Epithelial cell of proximal tubule (primary cell): ENCODE measurements around the gene MICU1. TPM values are rescaled to one million over a fixed set of nuclear protein-coding genes. Genes with fewer than 3 reads are reported as not detected.

Experiments
- DNase-seq: peaks from one replicate; pipeline ENCODE4 v3.0.0-alpha.2; 2011; ENCODE audit warnings: low read depth
- H3K4me3 ChIP-seq: 2 replicates; pipeline ENCODE4 v1.5.1; 2011; ENCODE audit warnings: low read depth, mild to moderate bottlenecking, low read length
- total RNA-seq: library from RNA; depleted of rRNA; stranded (reverse); fragments of >200 nt; gene quantifications from 2 replicates; pipeline ENCODE4 v1.2.3, GENCODE V29; 2015
- TF ChIP-seq, protein P1 (sequence below): conservative IDR thresholded peaks from 2 replicates; pipeline ENCODE4 v1.5.1; 2012; ENCODE audit warnings: low read depth, mild to moderate bottlenecking, low read length

Gene MICU1
- total RNA-seq, 1 donor from 2014 or later = 31.3 TPM

DNA sequence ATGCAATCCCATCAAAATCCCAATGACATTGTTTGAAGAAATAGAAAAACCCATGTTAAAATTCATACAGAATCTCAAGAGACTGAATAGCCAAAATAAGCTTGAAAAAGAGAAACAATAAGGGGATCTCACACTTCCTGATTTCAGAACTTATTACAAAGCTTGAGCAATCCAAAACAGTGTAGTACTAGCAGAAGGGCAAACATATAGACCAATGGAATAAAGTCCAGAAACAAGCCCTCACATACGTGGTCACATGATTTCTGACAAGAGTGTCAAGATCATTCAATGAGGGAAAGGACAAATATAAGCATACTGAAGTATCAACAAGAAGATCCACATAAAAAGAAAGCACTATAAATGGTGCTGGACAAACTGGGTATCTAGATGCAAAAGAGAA lies 31.9 kb downstream of the MICU1 start:
- TF ChIP-seq, protein P1, sequence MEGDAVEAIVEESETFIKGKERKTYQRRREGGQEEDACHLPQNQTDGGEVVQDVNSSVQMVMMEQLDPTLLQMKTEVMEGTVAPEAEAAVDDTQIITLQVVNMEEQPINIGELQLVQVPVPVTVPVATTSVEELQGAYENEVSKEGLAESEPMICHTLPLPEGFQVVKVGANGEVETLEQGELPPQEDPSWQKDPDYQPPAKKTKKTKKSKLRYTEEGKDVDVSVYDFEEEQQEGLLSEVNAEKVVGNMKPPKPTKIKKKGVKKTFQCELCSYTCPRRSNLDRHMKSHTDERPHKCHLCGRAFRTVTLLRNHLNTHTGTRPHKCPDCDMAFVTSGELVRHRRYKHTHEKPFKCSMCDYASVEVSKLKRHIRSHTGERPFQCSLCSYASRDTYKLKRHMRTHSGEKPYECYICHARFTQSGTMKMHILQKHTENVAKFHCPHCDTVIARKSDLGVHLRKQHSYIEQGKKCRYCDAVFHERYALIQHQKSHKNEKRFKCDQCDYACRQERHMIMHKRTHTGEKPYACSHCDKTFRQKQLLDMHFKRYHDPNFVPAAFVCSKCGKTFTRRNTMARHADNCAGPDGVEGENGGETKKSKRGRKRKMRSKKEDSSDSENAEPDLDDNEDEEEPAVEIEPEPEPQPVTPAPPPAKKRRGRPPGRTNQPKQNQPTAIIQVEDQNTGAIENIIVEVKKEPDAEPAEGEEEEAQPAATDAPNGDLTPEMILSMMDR = no peak
- DNase-seq = no peak
- H3K4me3 ChIP-seq = no peak overlapping the region

DNA sequence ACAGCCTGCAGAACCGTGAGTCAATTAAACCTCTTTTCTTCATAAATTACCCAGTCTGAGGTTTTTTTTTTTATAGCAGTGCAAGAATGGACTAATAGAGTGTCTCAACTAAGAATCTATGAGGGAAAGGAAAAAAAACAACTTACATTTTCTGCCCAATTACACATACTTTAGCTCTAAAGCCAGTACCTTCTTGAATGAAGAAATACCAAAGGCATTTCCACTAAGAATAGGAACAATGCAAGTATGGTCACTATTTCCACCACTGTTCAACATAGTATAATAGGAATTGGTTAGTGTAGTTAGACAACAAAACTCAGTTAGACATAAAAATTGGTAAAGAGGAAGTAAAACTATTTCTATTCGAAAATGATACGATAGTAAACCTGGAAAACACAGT lies 37.6 kb downstream of the MICU1 start:
- TF ChIP-seq, protein P1 = no peak
- H3K4me3 ChIP-seq = no peak overlapping the region
- DNase-seq = no peak

DNA sequence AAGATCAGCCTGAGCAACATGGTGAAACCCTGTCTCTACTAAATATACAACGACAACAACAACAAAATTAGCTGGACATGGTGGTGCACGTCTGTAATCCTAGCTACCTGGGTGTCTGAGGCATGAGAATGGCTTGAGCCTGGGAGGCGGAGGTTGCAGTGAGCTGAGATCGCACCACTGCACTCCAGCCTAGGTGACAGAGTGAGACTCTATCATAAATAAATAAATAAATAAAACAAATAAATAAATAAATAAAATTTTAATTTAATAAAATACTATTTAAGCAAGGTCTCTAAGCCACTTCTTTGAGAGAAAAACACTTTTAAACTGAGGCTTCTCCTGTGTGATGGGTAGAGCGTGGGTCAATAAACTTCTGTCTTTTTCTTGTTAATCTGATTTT lies 38.3 kb downstream of the MICU1 start:
- H3K4me3 ChIP-seq = no peak overlapping the region
- no peak for DNase-seq
- TF ChIP-seq, protein P1 = no peak

DNA sequence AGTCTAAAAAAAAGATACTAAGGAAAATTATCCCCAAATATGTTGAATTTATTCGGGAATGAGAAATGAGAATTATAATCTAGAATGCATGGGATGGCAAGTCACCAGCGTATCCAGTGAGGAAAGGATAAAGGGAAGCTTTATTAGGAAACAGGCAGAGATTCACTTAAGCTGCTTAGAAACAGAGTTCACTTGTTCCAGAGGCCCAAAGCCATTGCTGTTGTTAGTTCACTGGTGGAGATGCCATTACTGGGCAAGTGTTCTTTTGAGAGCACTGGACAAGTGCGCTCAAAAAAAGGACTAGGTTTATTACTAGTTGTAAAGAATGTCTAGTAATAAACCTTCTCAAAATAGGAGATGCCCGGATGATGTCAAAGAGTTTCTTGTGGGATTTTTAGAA lies 51.2 kb downstream of the MICU1 start:
- no peak for DNase-seq
- H3K4me3 ChIP-seq = no peak overlapping the region
- TF ChIP-seq, protein P1 = no peak

DNA sequence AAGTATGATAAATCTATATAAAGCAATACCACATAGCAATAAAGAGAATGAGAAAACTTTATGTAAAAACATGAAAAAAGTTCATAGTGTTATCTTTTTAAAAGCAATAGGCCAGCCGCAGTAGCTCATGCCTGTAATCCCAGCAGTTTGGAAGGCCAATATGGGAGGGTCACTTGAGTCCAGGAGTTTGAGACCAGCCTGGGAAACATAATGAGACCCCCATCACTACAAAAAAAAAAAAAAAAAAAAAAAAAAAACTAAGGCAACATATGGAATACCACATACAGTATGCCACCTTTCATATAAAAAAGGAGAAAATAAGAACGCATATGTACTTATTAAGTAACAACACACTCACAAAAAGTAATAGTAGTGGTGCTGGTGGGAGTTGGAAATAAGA lies 52.8 kb downstream of the MICU1 start:
- TF ChIP-seq, protein P1 = no peak
- no peak overlapping the region for H3K4me3 ChIP-seq
- no peak for DNase-seq

DNA sequence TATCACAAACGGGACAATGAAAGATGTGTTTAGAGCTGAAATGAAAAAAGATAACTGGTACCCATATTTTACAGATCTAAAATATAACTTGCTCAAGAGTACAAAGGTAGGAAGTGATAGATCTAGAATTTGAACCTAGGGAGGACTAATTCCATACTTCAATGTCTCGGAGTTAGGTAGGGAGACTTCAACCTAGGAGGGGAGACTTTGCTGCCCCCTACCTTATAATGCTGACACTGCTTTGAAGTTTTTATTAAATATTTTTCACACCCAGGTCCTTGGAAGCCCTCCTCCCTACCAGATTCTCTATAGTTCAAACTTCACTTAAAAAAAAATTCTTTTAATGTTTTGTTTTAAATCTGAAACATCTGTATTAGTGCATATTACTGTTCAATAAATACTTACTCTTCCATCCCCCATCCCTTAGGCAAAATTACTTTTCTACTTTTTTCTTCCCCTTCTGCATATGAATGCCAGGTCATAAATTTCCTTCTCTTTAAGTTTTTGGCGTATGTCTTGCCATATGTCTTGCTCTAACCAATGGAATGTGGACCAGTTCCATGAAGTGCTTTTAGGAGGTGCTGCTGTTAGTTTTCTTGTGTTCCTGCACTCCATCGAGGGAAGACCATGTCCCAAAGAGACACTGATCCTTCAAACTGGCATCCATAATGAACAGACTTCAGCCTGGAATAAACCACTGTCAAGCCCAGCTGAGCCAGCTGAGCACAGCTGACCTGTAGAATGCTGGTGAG lies 57.8 kb downstream of the MICU1 start:
- TF ChIP-seq, protein P1 = peak; percentile 74
- DNase-seq = peak; percentile 33
- no peak overlapping the region for H3K4me3 ChIP-seq

DNA sequence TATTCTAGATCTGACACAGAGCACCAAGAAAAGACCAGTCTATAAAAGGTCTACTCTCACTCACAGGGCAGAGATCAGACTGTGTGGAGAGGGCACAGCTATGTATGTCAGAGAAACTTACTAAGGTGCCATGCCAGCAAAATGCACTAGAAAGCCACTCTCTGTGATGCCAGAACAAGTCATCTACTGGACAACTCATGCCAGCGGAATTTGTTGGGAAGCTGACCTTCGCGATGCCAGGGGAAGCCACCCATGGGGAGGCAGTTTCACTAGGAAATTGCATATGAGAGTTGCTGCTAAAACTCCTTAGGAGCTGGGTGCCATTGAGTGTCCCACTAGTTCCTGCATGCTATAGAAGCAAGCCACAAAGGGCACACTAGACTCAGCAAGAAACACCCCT lies 58.5 kb downstream of the MICU1 start:
- peak; percentile 79 for DNase-seq

More for the DNA sequence above, 58.5 kb downstream of the MICU1 start:
- TF ChIP-seq, protein P1 = no peak
- no peak overlapping the region for H3K4me3 ChIP-seq
